NCI-H526 (cell line): ENCODE results near the gene PMS1.
"Not testable (repeated sequence)": the region's sequence is repeated elsewhere in the genome, so short reads cannot be mapped to it uniquely, and the experiment has no call there.

ENCODE experiments used
- DNase-seq, 2 experiments: peaks; one replicate each; lab custom pipeline; 2025; lab: John Stamatoyannopoulos, UW

The PMS1 gene

GRCh38 chr2:189783927-189784867 lies at the start of gene PMS1, which contains the start of gene ORMDL1:
PMS1 (plus strand) TSS chr2:189784450; CDS start chr2:189791810, 7,360 bp downstream.
ORMDL1 (minus strand) TSS chr2:189784339; CDS start chr2:189782595, 1,744 bp downstream.
- peak; percentile 90 to 97 for DNase-seq

DNA sequence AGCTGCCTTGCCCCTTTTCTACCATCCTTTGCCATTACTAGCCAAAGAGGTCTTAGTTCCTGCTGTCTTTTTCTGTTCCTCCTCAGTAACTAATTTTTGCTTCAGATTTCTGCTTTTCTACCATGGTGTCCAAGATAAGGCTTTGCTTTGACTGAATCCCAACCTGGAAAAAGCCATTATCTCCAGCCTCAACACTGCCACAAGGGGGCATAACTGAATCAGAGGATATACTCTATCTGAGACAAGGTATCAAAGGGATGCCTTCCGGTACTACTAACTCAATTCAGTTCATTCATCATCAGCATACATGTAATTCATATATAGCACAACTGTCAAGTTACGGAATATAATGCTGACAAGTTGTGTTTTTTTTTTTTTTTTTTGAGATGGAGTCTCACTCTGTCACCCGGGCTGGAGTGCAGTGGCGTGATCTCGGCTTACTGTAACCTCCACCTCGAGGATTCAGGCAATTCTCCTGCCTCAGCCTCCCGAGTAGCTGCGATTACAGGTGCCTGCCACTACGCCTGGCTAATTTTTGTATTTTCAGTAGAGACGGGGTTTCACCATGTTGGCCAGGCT lies 33.1 kb upstream of the PMS1 start:
- DNase-seq, result peak; percentile 21 to 74

- DNase-seq, result no peak
Measured at GRCh38 chr2:189756311-189756952, 27.8 kb upstream of the PMS1 start.

DNA sequence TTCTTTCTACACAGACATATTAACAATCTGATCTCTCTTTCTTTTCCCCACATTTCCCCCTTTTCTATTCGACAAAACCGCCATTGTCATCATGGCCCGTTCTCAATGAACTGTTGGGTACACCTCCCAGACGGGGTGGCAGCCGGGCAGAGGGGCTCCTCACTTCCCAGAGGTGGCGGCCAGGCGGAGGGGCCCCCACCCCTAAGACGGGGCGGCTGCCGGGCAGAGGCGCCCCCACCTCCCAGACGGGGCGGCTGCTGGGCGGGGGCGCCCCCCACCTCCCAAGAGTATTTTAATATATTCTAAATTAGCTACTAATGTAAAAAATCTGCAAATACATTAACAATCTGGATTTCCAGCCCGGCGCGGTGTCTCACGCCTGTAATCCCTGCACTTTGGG lies 24.1 kb upstream of the PMS1 start:
- not testable (repeated sequence) for DNase-seq

DNA sequence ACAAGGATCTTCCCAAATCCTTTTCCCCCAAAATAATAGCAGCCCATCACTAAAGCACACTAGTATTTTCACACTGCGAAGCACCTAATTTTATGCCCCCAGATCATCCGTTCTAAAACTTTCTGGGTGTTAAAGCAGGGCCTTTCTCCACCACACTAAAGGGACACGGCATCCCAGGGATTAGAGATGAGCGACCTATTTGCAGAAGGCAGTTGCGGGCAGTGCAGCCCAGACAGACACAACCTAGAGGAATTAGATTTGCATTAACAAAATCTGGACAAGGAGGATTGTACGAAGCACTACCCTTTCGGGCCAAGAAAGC lies 22.1 kb upstream of the PMS1 start:
- no peak for DNase-seq

- DNase-seq, result peak; percentile 97 to 98
Measured at GRCh38 chr2:189762551-189763298, 21.5 kb upstream of the PMS1 start, which contains the start of gene OSGEPL1. OSGEPL1 (minus strand) TSS chr2:189762792; CDS start chr2:189761640, 1,152 bp downstream.

- DNase-seq, result peak in 1 of 2 experiments; percentile 9
Measured at GRCh38 chr2:189763908-189764661, 20.2 kb upstream of the PMS1 start.

DNA sequence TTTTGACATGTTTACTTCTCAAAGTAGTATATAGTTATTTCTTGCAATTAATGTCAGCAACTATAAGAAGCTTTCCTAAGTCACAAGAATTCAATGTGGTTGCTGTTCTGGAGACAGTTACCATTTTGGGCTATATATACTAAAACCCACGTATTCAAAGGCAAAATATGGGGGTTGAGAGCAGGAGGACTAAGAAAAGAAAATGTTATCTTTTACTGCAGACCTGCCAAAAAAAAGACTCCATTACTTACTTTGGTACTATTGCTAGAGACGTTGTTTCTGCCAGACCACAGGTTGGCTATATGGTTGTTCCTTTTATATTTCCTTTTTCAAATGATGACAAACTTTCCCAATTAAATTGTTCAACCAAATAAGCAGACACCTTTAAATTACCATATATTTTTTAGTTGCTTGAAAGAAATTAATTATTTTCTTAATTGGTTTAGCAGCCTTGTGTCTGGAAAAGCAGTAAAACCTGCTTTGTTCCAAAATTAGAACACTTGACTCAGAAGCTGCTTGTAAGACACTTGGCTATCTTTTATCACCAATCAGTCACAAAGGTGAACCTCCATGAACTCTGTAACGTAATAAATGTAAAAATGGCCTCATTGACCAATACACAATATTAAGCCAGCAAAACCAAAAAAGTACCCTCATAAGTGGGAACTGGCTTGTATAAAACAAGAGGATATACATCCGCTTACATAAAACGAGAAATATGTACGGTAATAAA lies 13.5 kb upstream of the PMS1 start:
- no peak for DNase-seq

DNA sequence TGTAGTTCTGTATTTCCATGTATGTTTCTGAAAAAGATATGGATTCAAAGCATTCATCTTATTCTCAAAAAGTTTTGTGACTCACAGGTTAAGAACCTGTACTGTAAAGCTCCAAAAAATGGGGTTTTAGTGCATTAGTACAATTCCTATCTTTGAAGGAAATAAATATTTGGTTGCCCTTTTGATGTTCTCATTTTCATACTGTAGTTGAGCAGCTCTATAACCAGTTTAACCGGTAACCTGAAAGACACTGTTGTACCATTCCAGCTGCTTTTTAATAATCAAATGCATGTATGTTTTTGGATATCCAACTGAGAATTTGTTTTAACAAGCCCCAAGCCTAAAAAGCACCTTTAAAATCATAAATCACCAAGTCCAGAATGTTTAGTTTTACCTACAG lies 12.0 kb upstream of the PMS1 start:
- DNase-seq, result peak; percentile 86 to 91

DNA sequence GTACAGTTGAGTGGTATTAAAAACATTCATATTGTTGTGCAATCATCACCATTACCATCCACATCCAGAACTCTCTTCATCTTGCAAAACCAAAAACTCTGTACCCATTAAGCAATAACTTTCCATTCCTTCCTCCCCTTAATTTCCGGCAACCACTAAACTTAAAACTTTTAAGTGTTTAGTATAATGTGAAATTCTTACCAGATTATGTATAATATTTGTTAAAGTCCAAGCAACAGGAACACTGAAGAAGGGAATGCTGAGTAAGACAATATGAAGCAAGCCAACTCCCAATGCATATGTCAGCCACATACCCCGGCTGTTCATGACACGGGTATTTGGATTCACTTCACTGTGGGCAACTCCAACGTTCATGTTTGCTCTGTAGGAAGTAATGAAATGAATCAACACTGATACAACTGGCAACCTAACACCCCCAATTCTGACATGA lies 2.0 kb upstream of the PMS1 start:
- no peak for DNase-seq

DNA sequence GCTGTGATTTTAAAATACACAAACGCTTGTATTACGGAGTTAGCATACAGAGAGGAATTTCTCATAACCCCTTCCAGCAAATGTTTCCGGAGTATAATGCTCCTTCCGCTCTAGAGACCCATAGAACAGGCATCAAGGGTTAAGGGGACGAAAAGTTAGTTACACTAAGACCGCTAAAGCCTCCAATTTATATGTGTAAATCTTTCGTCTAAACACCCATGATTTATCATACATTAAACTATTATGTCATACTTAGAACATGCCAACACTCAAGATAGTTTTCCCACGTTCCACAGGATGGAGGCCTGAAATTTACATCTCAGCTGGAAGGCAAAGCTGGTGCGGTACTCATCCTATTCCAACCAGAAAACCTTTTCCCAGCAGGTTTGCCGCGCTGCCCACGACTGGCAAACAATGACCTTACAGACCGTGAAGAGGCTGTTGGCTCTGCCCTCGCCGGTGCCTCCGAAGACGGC lies 761 bp upstream of the PMS1 start:
- DNase-seq, result peak; percentile 60 to 80

GRCh38 chr2:189791338-189792042 lies 7.2 kb downstream of the PMS1 start:
- no peak for DNase-seq

DNA sequence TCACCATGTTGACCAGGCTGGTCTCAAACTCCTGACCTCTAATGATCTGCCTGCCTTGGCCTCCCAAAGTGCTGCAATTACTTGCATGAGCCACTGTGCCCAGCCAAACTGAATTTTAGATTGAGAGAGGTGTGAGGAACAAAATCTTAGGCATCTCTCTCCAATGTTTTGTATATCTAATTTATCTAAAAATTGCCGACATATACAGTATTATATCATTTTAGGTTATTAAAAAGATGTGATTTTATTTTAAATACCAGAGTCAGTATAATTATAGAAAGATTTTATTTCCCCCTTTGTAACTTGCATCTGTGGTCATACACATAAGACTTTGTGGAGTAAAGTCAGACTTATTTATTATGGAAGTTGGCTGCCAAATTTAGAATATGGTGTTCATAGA lies 10.1 kb downstream of the PMS1 start:
- DNase-seq, result no peak

DNA sequence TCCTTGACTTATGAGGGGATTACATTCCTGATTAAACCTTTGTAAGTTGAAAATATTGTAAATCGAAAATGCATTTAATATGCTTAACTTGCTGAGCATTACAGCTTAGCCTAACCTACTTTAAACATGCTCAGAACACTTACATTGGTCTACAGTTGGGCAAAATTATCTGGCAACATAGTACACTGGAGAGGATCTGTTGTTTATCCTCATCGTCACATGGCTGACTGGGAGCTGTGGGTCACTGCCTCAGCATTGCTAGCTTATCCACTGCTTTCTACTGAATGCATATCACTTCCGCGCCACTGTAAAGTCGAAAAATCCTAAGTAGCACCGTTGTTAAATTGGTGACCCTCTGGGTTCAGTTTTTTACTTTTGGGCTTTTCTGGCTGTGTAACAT lies 13.7 kb downstream of the PMS1 start:
- no peak for DNase-seq

GRCh38 chr2:189798312-189799029 lies 14.2 kb downstream of the PMS1 start:
- peak; percentile 35 to 73 for DNase-seq

GRCh38 chr2:189799030-189799331 lies 14.7 kb downstream of the PMS1 start:
- no peak for DNase-seq

DNA sequence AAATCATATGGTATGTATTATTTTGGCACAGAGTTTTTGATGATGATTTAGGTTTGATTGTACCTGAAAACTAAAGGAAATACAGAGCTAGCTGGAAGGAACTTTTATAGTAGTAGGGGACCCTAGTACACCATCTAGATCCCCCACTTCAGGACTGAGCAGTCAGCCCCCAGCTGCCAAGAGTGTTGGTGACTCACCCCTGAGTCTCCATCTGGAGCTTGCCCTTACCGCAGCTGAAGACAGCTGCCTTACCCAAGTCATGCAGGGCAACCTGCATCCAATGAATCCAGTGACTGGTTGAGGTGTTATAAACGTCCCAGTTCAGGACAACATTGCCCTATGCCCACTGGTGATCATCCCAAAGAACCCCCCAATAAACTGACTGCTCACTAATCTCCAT lies 15.3 kb downstream of the PMS1 start:
- no peak for DNase-seq

GRCh38 chr2:189802396-189802912 lies 18.2 kb downstream of the PMS1 start:
- no peak for DNase-seq

- DNase-seq, result no peak
Measured at GRCh38 chr2:189803431-189803830, 19.2 kb downstream of the PMS1 start.
